Erythroblast (primary cell): ENCODE data around the gene TCF23.

Experiments
- GATA1 ChIP-seq: IDR thresholded peaks from 2 replicates; pipeline ENCODE4 v1.6.1; 2011; ENCODE audit warnings: low read depth, mild to moderate bottlenecking, control low read depth, low read length, moderate library complexity
- POLR2A ChIP-seq: IDR thresholded peaks from 2 replicates; pipeline ENCODE4 v1.6.1; 2011; ENCODE audit warnings: mild to moderate bottlenecking, low read length

GRCh38 chr2:27162151-27163121 lies 13.6 kb downstream of the TCF23 start:
- no peak for TF ChIP-seq POLR2A
- TF ChIP-seq GATA1: no peak
